ENCODE measurements around the gene VWCE. TPM values are rescaled to one million over a fixed set of nuclear protein-coding genes. Genes with fewer than 3 reads are reported as not detected.

Gene VWCE
- total RNA-seq, 1 experiment from 2014 or later, result 8.0 TPM

DNA sequence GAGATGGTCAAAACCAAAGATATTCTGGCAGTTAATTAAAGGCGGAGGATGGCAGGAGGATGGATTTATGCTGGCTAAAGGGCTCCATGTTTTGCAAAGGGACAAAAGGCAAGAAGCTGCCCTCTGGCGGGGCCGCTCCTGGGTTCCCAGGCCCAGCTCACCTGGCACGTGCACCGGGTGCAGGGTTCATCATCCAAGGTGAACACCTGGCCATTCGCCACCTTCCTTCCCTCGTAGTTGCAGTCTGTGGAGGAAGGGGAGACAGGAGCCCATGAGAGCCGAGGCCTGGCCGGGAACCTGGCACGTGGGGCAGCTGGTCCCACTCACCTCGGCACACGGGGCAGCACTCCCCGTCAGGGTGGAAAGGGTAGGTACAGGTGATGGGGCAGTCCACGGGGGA, 30.3 kb downstream of the VWCE start:
- H3K36me3 ChIP-seq (ENCODE audit: insufficient read depth, low read length, poor library complexity, severe bottlenecking), result no peaks in the 10 kb centered on the region
- no TSS peak for BruUV-seq (replicated peaks)
- no peak overlapping the region for H3K27ac ChIP-seq (ENCODE audit: low read depth, low read length, poor library complexity, severe bottlenecking)
- intact Hi-C loops (cut with micrococcal nuclease; ENCODE audit: unreplicated experiment), result loop anchor here (5.0 kb wide), 1 partner anchor 128 kb away; the partner anchor contains the start of gene TMEM216
- no peak overlapping the region for H3K4me3 ChIP-seq (ENCODE audit: low read depth, low read length, poor library complexity, severe bottlenecking)
- H3K9me3 ChIP-seq (ENCODE audit: low read depth, low read length, poor library complexity, severe bottlenecking), result no peaks in the 10 kb centered on the region
- no peak for TF ChIP-seq EZH2 (IDR thresholded peaks at IDR 0.05; ENCODE audit: borderline replicate concordance, low read depth, low read length, poor library complexity, severe bottlenecking)
- TF ChIP-seq, protein P1, sequence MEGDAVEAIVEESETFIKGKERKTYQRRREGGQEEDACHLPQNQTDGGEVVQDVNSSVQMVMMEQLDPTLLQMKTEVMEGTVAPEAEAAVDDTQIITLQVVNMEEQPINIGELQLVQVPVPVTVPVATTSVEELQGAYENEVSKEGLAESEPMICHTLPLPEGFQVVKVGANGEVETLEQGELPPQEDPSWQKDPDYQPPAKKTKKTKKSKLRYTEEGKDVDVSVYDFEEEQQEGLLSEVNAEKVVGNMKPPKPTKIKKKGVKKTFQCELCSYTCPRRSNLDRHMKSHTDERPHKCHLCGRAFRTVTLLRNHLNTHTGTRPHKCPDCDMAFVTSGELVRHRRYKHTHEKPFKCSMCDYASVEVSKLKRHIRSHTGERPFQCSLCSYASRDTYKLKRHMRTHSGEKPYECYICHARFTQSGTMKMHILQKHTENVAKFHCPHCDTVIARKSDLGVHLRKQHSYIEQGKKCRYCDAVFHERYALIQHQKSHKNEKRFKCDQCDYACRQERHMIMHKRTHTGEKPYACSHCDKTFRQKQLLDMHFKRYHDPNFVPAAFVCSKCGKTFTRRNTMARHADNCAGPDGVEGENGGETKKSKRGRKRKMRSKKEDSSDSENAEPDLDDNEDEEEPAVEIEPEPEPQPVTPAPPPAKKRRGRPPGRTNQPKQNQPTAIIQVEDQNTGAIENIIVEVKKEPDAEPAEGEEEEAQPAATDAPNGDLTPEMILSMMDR (conservative IDR thresholded peaks at IDR 0.05; ENCODE audit: low read depth, low read length), result no peak
- DNase-seq (ENCODE audit: low spot score), result no peak
- H3K4me1 ChIP-seq (ENCODE audit: insufficient read depth, low read length, poor library complexity, severe bottlenecking), result no peaks in the 10 kb centered on the region
- H3K27me3 ChIP-seq (replicated peaks; ENCODE audit: insufficient read depth, low read depth, low read length, poor library complexity), result no peaks in the 10 kb centered on the region
- CTCF ChIA-PET, result interaction anchor here (0.6 kb wide), 1 partner anchor 643 kb away, joined by 3 read pairs; no protein-coding TSS in a partner anchor
- POLR2A ChIA-PET (ENCODE audit: low non-redundant PET), result no interaction called here

DNA sequence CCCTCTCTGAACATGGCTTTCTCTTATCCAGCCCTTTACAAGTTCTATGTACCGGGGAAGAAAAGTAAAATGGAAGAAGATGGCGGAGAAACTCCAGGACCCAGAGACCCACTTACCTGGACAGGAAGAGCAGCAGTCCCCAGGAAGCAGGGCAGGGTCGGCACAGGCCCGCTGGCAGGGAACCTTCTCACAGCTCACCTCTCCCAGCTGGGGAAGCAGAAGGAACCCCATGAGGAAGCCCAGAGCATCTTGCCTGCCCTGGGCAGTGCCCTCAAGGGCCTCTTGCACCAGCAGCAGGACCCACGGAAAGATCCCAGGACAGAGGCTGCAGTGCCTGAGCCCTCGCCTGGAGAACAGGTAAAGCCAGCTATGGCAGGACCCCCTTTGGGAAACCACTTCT, 30.7 kb downstream of the VWCE start:
- Histone ChIP-seq H3K27me3 (replicated peaks; ENCODE audit: insufficient read depth, low read depth, low read length, poor library complexity) (no peaks in the 10 kb centered on the region), H3K36me3 (ENCODE audit: insufficient read depth, low read length, poor library complexity, severe bottlenecking) (no peaks in the 10 kb centered on the region), H3K27ac (ENCODE audit: low read depth, low read length, poor library complexity, severe bottlenecking) (no peak overlapping the region), H3K4me3 (ENCODE audit: low read depth, low read length, poor library complexity, severe bottlenecking) (no peak overlapping the region), H3K9me3 (ENCODE audit: low read depth, low read length, poor library complexity, severe bottlenecking) (no peaks in the 10 kb centered on the region), H3K4me1 (ENCODE audit: insufficient read depth, low read length, poor library complexity, severe bottlenecking) (no peaks in the 10 kb centered on the region)
- DNase-seq (ENCODE audit: low spot score), result no peak
- no peak for TF ChIP-seq EZH2 (IDR thresholded peaks at IDR 0.05; ENCODE audit: borderline replicate concordance, low read depth, low read length, poor library complexity, severe bottlenecking)
- TF ChIP-seq, protein P1 (conservative IDR thresholded peaks at IDR 0.05; ENCODE audit: low read depth, low read length), result no peak
- intact Hi-C loops (cut with micrococcal nuclease; ENCODE audit: unreplicated experiment), result loop anchor here (5.0 kb wide), 1 partner anchor 128 kb away; the partner anchor contains the start of gene TMEM216
- CTCF ChIA-PET, result no interaction called here
- POLR2A ChIA-PET (ENCODE audit: low non-redundant PET), result no interaction called here
- BruUV-seq (replicated peaks), result no TSS peak

DNA sequence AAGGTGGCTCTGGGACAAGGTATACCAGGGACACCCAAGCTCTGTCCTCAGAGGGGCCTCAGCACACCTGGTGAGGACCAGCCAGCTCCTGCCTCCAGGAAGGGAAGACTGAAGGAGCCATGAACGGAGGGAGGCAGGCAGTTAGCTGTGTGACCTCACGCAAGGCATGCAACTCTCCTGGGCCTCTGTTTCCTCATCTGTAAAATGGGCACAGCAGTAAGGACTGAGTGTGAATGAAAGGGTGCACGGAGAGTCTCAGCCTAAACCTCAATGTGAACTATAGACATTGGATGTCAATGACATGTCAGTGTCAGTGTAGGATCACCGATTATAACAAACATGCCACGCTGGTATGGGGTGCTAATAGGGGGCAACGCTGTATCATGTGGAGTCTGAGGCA, 35.8 kb downstream of the VWCE start:
- ChIA-PET CTCF (no interaction called here), POLR2A (ENCODE audit: low non-redundant PET) (no interaction called here)
- H3K9me3 ChIP-seq (ENCODE audit: low read depth, low read length, poor library complexity, severe bottlenecking), result no peaks in the 10 kb centered on the region
- H3K4me1 ChIP-seq (ENCODE audit: insufficient read depth, low read length, poor library complexity, severe bottlenecking), result no peaks in the 10 kb centered on the region
- no peak overlapping the region for H3K4me3 ChIP-seq (ENCODE audit: low read depth, low read length, poor library complexity, severe bottlenecking)
- intact Hi-C loops (cut with micrococcal nuclease; ENCODE audit: unreplicated experiment), result no loop called here
- H3K27me3 ChIP-seq (replicated peaks; ENCODE audit: insufficient read depth, low read depth, low read length, poor library complexity), result no peaks in the 10 kb centered on the region
- no peak for DNase-seq (ENCODE audit: low spot score)
- no TSS peak for BruUV-seq (replicated peaks)
- H3K36me3 ChIP-seq (ENCODE audit: insufficient read depth, low read length, poor library complexity, severe bottlenecking), result no peaks in the 10 kb centered on the region
- H3K27ac ChIP-seq (ENCODE audit: low read depth, low read length, poor library complexity, severe bottlenecking), result no peak overlapping the region
- TF ChIP-seq EZH2 (IDR thresholded peaks at IDR 0.05; ENCODE audit: borderline replicate concordance, low read depth, low read length, poor library complexity, severe bottlenecking), result no peak
- TF ChIP-seq, protein P1 (conservative IDR thresholded peaks at IDR 0.05; ENCODE audit: low read depth, low read length), result no peak

All from A673 (cell line).